Activated gamma-delta T cell treated with Interleukin-2 at 50 U/mL for 16 hours (primary cell): Measurements from ENCODE around the gene HOXB7.

Source experiments
- DNase-seq: peaks from one replicate; pipeline ENCODE4 v3.0.0-alpha.2; 2020

Gene HOXB7

DNA sequence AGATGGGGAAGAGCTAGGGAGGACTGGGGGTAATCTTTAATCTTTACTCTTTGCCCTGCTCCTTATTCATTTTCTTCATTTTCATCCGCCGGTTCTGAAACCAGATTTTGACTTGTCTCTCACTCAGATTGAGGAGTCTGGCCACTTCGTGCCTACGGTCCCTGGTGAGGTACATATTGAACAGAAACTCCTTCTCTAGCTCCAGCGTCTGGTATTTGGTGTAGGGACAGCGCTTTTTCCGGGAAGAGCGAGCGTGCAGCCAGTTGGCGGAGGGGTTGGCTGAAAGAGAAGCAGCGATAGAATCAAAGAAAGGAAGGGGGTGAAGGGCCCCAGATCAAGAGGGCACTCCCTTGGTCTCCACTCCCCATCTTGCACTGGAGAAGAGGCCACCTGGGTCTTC is 12.0 kb upstream of the HOXB7 start:
- DNase-seq, result no peak

DNA sequence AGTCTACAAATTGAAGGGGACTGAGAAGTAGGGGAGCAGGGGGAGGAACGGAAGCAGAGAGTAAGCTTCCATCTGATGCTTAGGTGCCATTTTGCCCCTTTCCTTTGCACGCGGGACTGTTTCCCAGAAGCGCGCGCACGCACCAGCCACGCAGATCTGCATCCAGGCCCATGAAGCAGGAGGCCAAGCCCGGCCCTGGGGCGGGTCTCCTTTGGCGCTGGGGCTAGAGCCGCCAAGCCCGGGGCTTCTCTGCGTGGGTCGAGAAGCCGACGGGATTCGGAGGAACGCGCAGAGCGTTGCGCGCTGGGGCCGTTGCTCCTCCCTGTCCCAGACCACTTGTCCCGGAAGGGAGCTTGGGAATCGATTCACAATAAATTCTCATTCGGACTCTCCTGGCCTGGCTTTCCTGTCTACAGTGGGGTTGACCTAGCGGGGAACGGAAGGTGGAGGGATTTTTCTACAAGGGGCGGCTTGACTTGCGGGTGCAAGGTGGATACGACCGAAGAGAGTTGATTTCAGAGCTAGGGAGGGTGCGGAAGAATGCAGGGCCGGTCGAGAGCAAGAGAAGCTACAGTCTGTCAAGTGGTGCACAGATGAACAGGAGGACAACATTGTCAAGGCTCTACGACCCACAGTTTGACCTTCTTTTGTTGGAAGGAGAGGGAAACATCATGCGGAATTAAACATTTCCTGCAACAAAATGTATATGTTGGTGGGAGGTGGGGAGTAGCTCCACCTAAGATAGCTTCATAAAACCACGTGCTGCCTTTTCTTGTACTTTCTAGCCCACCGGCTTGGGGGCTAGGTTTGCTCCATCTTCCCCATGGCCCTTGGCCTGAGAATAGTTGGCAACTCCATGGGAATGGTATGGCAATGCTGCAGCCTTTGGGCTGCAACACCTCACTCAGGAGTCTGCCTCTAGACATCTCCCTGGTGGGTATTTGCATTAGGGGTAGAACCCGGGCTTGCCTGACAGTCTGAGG is 10.9 kb upstream of the HOXB7 start:
- DNase-seq, result no peak

DNA sequence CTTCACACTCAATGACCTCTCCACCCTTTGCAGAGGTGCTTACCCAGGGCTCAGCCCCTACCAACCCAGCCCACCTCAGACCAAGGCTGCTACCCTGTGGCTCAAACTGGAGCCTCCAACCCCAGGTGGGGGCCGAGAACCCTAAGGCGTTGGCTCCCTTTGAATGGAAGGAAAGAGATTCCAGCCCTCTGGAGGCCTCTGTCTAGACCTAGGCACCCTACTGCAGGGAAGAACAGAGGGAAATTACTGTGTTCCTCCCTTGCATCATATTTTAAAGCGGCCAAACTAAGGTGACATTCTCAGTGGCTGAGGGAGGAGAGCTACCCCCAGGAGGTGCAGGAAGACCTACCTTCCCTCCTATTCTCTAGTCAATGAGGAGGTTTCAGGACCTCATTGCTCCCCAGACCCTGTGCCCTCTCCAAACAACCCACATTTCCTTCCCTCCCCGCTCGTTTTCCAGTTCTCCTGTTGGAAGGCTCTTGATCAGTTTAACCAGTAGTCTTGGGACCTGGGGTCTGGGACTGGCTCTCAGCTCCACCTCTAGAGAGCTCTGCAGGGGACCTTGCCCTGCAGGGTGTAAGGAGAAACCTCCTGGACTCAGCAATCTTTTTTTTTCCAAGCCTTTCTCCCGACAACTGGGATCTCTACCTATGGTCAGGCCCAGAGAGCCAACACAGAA is 9.8 kb upstream of the HOXB7 start:
- DNase-seq, result no peak

DNA sequence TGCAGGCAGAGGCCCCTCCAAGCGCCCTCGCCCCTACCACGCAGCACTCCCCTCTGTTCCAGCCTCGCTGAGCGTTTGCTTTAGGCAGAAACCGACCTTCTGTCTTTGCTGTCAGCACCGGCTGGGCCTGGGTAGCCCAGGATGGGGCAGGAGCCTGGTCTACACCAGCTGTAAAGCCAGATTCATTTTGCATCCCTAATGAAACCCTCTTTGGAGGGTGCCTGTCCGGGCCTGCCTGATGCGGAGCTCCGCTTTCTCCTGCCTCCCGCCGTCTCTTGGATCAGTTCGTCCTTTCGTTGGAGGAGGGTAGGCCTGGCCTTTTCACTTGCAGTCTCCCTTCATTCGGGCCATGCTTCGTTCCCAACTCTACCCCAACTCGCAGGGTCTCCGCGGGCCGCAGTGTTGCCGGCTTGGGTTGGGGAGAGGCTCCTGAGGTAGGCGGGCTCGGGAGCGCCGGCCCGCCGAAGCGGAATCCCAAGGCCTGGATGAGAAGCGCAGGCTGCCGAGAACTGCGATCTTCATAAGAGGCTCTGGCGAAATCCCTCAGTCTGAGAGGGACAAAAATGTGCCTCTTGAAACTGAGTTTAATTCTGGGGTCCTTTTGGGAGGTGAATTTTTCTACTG is 9.1 kb upstream of the HOXB7 start:
- no peak for DNase-seq

DNA sequence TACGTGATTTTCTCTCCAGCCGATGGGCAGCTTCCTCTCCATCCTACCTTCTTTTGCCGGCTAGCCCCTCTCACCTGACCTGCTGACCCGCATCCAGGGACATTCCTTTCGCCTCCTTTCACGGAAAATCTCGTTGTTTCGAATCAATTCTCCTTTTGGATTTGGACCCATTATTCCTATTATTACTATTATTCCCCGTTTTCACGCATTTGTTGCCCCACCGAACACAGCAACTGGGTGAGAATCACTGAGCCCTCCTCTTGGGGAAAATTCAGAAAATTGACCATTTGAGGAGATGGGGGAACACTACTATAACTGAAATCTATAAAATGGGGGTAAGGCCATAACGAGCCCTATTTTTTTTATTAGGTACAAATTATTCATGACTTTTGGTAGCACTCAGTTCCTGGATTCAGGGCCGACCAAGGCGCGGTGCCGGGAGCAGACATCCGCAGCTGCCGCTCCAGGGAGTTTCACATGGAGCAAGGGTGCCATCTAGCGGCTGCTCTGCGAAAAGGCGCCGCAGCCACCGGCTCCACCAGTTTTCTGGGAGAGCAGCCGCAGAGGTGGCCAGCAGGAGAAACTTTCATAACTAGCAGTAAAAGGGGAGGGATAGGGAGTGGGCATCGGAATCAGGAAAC is 7.6 kb upstream of the HOXB7 start:
- peak; percentile 79 for DNase-seq

DNA sequence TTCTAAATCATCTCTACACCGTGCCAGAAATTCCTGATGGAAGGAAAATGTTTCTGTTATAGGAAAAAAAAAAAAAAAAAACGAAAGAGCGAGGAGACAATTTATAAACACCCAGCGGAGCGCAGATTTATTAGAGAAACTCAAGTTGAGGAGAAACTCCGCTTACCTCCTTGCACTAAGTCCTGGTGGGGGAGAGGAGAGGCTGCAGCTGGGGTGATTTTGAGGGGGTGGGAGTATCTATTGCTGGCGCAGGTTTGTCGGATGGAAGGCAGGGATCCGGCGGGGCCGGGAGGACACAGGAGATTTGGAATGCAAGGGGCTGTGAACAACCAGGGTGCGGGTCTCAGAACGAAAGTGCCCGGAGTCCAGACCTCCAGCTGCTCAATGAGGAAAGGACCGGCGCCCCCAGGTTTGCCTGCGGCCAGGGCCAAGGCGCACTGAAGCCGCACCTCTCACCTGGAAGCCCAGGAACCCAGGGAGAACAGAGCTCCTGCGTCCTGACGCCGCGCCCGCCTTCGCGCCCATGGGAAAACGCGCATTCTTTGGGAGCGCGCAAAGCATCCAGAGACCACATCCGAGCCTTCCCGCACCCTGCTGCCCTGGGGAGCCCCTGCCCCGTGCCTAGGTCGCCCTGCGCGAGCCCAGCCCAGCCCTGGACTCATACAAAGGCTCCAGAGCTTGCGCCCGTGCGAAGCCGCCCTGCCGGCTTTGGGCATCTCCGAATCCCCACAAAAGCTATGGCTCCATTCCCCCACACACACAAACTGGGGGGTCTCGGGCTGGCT is 6.8 kb upstream of the HOXB7 start:
- DNase-seq, result no peak

DNA sequence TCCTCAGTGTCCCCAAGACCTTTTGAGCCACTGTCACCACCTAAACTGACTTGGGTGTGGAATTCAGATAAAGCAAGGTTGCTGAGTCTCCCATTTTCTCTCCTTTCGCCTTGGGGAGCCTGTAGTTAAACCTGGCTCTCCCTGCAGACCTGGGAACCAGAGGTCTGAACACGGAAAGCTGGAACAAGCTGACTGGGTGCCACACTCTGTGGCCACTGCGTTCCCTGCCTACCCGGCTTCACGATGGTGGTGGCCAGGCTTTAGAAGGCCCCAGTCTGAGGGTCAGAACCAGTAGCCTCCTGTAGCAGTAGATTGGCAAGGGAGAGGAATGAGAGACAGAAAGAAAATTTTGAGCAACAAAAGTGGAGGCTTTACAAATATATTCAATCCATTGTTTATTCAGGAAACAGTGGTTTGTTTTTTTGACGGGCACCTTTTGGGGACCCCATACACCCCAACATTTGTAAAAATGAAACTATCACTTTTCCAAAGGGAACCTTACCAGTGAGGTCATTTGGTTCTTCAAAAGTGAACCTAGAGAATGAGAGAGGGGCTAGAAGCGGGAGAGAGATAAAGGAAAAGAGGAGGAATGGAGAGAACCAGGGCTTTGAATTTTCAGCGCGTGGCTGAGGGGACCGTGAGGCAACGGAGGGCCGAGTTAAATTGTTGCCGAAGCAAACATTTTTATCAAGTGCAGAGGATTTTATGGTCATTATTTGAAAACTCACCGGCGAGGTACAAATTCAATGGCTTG is 6.1 kb upstream of the HOXB7 start:
- DNase-seq, result no peak

DNA sequence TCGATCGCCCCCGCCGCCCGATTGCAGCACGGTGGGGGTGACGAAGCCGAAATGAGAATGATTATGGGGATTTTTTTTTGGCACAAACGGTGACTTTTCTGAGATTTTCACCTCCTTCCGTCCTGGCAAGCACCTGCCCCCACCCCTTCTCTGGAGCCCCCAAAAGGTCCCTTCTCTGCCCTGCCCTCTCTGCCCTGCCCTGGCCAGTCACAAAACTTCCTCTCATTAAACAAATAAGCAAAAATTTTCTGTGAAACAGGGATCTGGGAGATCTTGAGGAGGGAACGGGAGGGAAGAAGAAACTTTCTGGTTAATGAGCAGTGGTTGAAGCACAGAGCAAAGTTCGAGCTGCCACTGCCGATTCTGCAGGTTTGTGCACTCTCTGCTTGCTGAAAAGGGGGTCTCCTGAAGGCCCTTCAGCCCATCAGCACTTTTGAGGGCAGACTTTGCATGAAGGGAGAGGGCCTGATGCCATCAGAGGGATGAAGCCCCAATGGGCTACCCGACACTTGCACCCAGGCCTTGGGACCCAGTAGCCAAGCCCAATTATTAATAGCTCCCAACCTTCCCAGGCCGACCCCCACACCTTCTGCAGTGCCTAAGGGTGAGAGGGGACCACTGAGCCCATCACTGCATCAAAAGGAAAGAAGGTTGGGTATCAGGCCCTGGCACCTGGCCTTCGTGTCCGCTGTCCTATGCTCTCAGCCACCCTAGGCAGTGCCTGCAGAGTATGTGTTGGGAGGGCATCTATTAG is 5.3 kb upstream of the HOXB7 start:
- no peak for DNase-seq

DNA sequence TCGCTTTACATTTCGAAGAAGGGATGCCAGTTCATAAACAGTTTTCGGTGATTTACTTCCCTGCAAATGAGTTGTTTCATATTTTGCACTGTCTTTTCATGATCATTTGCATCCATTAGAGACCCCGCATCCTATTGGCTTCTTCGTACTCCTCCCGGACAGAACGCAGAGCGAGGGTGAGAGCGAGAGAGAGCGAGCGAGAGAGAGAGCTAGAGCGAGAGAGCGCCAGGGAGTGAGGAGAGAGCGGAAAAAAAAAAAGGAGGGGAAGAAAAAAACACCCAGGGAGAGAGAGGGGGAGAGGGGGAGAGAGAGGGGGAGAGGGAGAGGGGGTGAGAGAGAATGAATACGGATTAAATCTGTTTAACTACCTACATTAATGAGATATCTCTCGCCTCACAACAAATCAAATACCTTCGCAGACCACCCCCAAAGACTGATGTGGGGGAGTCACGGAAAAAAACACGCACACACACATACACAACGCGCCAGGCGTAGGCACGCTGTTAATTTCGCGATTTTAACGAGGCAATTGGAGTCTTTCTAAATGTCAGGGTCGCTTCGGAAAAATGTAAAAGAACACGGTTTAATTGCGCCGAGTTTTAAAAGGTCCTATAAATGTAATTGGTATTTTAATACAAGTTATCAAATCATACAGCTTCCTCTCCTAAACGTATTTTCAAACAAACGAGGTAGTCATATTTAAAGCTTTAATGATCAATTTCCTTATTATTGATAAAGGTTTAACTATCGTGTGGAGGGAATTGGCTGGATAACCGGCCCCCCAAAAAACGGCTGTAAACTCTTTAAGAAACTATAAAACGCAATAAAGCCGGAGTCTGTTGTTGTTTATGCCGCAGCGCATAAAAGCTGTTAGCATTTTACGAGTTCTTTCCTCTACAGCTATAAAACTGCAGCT is 4.5 kb upstream of the HOXB7 start, which contains the start of gene HOXB8:
TSS of gene HOXB8 (minus strand) at position 246 of the 916 bp plus-strand sequence. CDS start 588 bp downstream, outside the sequence.
- no peak for DNase-seq

DNA sequence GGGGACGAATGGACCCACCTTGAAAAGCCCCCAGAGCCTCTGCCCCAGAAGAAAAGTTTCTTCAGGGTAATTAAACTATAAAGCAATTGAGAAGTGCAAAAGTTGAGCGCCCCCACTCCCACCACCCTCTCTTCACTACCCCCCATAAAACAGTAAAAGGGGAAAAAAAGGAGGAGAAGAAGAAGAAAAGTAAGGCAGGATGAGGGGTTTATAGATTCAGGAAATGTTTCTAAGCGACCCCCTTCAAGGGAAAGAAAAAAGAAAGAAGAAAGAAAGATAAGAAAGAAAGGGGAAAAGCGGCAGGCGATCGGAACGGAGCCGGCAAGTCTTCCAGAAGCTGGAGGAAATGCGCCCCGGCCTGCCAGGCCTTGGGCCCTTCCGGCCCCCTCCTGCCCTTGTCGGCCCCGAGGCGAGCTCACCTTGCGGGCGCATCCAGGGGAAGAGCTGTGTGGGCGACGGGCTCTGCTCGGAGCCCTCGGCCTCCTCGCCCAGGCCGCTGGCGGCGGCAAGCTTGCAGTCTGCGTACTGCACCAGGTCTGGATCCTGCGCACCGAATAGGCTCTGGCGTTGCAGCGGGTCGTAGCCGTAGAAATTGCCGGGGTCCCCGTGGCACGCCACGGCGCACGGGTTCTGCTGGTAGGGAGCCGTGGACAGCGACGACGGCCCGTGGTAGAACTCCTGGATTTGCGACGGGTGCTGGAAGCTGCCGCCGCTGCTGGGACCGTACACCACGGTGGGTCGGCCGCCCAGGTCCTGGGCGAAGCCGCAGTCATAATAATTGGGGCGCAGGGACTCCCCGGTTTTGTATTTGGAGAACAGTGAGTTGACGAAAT is 3.3 kb upstream of the HOXB7 start:
- DNase-seq, result no peak

DNA sequence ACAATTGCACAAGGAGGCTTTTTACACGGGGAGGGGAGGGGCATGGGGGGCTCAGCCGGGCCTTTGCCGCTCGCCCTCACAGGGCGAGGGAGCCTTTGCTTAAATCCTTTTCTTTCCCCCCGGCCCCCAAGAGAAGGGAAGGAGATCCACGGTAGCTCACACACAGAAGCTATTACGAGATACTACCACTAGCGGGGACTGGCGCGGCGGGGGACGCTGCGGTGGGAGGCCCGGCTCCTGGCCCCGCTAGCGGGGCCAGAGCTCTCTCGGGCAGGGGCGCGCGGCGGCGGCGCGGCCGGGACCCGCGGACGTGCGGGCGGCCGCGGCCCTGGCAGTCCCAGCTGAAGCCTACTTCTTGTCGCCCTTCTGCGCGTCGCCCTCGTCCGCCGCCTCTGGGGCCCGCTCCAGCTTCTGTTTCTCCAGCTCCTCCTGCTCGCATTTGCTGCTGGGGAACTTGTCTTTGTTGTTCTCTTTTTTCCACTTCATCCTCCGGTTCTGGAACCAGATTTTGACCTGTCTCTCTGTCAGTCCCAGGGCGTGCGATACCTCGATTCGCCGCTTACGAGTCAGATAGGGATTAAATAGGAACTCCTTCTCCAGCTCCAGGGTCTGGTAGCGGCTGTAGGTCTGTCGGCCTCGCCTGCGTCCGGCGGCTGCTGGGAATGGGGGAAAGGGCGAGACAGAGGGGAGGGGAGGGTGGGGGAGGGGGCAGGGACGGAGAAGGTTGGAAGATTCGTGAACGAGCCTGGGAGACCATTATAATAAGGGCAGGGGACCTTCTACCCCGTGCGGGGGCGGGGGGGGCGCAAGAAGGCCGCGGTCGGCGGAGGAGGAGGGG is 2.3 kb upstream of the HOXB7 start:
- DNase-seq, result no peak

DNA sequence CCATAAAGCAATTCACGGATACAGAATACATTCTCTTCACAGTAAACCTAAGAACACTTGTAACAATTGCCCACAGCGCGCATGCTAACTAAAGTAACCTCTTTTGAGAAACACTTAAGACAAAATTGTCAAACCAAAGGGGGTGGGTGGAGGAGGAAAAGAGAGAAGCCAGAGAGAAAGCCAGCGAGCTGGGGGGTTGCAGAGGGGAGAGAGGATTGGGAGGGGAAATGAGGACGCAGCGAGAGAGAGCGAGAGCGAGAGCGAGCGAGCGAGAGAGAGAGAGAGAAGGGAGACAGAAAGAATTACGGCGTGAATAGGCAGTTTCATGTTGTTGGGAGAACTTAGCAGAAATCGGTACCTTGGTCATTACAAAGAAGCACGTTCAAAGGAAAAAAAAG is 1.6 kb upstream of the HOXB7 start:
- no peak for DNase-seq

DNA sequence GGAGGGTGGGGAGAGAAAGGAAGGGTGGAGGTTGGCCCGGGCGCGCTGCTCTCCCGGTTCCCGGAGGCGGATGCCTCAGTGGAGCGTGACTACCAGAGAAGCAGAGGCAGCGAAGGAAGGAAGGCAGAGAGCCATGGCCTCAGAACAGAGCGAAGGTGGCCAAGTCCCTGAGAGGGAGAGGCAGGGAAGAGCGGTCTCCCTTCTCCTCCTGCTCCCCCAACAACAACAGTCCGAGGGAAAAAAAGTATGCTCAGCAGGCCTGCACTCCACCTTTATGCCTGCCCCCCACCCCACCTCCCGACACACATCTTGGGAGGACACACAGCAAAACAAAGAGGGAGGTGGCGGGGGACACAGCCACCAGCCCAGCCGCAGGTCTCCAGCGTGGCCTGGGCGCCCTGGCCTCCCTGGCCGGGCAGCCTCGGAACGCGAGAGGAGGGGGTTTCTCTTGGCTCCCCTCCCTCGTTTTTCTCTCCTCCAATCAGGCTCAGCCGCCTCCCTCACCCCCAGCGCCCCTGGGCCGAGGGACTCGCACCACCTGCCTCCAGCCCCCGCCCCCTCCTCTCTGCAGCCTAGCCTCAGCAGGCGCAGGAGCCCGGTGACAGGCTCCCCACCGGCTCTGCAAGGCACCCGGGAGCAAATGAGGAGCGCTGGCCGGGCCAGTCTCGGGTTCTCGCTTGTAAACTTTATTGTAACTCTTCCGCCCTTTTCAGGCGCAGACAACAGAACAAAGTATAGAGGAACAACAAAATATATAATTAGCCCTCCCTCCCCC is 1.1 kb upstream of the HOXB7 start:
- DNase-seq, result no peak

DNA sequence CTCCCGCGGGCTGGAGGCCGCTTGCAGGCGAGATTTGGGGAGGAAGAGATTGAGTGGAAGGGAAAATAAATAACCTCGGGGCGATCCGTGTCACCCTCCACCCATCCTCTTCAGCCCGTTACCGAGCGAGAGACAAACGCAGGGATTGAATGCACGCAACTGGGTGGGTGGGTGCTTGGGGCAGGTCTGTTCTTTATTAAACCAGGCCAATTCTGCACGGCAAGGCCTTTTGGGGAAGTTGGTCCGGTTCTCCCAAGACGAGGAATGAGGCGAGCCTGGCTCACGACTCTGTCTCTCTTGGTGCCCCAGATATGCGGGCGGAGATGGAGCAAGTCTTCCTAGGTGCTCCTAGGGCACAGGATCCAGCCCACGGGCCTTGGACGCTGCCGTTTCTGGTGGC is 396 bp upstream of the HOXB7 start:
- DNase-seq, result no peak

DNA sequence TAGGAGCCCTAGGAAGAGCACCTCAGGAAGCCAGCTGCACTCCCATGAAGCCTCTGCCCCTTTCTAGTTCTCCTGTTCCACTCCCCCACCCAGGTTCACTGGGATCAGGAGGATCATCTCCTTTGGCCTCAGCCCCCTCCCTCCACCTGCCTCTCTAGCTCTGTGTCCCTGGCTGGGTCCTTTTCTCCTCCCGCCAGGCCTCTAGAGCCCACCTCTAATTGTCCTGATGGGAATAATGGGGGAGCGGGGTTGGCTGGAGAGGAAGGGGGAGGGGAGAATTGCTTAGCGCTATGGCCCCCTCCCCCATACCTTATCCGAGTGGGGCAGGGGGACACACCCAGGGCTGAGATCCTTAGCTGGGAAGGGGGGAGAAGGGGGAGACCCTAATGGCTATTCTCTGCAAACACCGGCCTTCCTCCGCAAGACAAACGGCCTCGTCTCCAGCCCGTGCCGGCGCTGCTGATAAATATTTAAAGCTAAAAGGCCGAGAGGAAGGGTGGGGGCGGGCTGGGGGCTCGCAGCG is 997 bp downstream of the HOXB7 start:
- no peak for DNase-seq

DNA sequence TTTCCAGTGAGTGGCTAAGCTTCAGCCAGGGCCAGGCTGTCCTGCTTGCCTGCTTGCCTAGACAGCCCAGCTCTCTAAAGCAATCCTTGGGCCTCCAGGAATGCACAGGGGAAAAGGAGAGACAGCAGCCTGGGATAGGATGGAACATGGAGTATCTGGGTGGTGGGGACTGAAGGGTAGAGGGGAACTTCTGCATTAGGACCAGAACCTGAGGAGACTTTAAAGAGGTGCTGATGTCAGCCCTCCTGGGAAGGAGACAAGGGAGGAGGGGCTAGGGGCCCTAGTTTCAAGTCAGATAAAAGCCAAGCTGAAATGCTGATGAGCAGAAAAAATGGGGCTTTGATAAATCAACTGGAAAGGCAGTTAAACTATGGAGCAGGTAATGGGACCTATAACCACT is 1.8 kb downstream of the HOXB7 start:
- no peak for DNase-seq

DNA sequence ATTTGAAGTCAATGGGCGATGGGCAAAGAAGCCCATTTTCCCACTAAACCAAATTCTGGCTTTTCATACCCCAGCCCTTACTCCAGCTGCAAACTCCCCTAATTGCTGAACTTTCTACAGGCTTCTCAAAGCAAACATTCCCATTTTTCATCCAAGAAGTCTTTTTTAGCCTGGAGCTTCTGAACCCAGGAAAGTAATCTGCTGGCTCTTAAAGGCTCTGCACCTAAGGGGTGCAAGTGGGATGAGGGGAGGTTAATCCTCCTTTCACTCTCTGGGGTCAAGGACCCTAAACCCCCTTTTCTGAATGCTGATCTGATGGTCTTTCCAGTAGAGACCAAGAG is 2.4 kb downstream of the HOXB7 start:
- no peak for DNase-seq
